A549 (cell line): Measurements from ENCODE around the gene TEX53. TPM values are rescaled to one million over a fixed set of nuclear protein-coding genes. Genes with fewer than 3 reads are reported as not detected.

Experiments used
- ATAC-seq, 2 experiments: fragments of 200-7000 bp in 1 of 2; fragments of >200 bp in 1 of 2; cut with Nextera tagmentation in 1 of 2; cut with Tn5 transposase in 1 of 2; 3 replicates each; pipeline versions ENCODE4 v1.8.0 to v1.9.1; 2018 to 2020; ENCODE audit warnings: mild to moderate bottlenecking in 1 of 2, moderate library complexity in 1 of 2
- CTCF ChIA-PET: fragments of 300-600 bp; sonication (Branson Sonifier 250); formaldehyde crosslinking; extraction: SDS; loops from one replicate; lab custom pipeline; 2021; ENCODE audit warnings: antibody characterized with exemption, inconsistent platforms; lab: Yijun Ruan, JAX
- POLR2A ChIA-PET: fragments of 350-600 bp; formaldehyde crosslinking; extraction: SDS; loops from one replicate; lab custom pipeline; 2021; ENCODE audit warnings: antibody characterized with exemption, inconsistent platforms; lab: Yijun Ruan, JAX
- DNase-seq, 2 experiments: peaks; one replicate each; pipeline versions ENCODE4 v3.0.0 to v3.0.0-alpha.2; 2011 to 2016; ENCODE audit warnings: low read depth in 1 of 2, low spot score in 1 of 2
- FAIRE-seq: peaks from 2 replicates; lab custom pipeline; 2011; peaks lifted over from hg19 to GRCh38; lab: Jason Lieb, UNC
- H3K27ac ChIP-seq, 2 experiments: fragments of >200 bp; sonication (Bioruptor Twin); formaldehyde crosslinking; 3 replicates each; pipeline ENCODE4 v1.5.1; 2016 to 2017
- H3K4me1 ChIP-seq: fragments of >200 bp; sonication (Bioruptor Twin); formaldehyde crosslinking; 3 replicates; pipeline ENCODE4 v1.6.1; 2016
- H3K4me2 ChIP-seq: fragments of >200 bp; sonication (Bioruptor Twin); formaldehyde crosslinking; 3 replicates; pipeline ENCODE4 v1.6.1; 2016
- H3K4me3 ChIP-seq: fragments of >200 bp; sonication (Bioruptor Twin); formaldehyde crosslinking; 3 replicates; pipeline ENCODE4 v1.5.1; 2016
- H3K9me3 ChIP-seq: fragments of >200 bp; sonication (Bioruptor Twin); formaldehyde crosslinking; 3 replicates; pipeline ENCODE4 v1.6.1; 2016
- BCL3 ChIP-seq: fragments of >200 bp; sonication (Bioruptor Twin); formaldehyde crosslinking; IDR thresholded peaks from 3 replicates; pipeline ENCODE4 v1.6.1; 2016
- CBX8 ChIP-seq: fragments of 200-600 bp; sonication (generic); IDR thresholded peaks from 2 replicates; pipeline ENCODE4 v1.6.1; 2016
- CHD2 ChIP-seq: fragments of 150-350 bp; IDR thresholded peaks from 2 replicates; pipeline ENCODE4 v1.6.1; 2014; ENCODE audit warnings: low read length; ENCODE audit not compliant: partially characterized antibody
- CTCF ChIP-seq: fragments of >200 bp; sonication (Bioruptor Twin); formaldehyde crosslinking; IDR thresholded peaks from 3 replicates; pipeline ENCODE4 v1.5.1; 2016
- EHF ChIP-seq: fragments of 250-450 bp; sonication (Bioruptor Pico); IDR thresholded peaks from 2 replicates; pipeline ENCODE4 v1.5.0; 2020; ENCODE audit warnings: mild to moderate bottlenecking
- EHMT2 ChIP-seq: fragments of 200-600 bp; sonication (generic); IDR thresholded peaks from 2 replicates; pipeline ENCODE4 v1.6.1; 2016; ENCODE audit warnings: antibody characterized with exemption, low read depth, mild to moderate bottlenecking, moderate library complexity
- FOXS1 ChIP-seq: fragments of 250-450 bp; sonication (Bioruptor Pico); IDR thresholded peaks from 2 replicates; pipeline ENCODE4 v1.5.0; 2020; ENCODE audit warnings: mild to moderate bottlenecking, moderate library complexity
- HOXA7 ChIP-seq: fragments of 250-450 bp; sonication (Bioruptor Pico); IDR thresholded peaks from 2 replicates; pipeline ENCODE4 v1.5.0; 2020; ENCODE audit warnings: mild to moderate bottlenecking, moderate library complexity
- HOXB13 ChIP-seq: fragments of 250-450 bp; sonication (Bioruptor Pico); IDR thresholded peaks from 2 replicates; pipeline ENCODE4 v1.5.0; 2020; ENCODE audit warnings: low read depth, mild to moderate bottlenecking, moderate library complexity
- HOXB5 ChIP-seq: fragments of 250-450 bp; sonication (Bioruptor Pico); IDR thresholded peaks from 2 replicates; pipeline ENCODE4 v1.5.0; 2020; ENCODE audit warnings: mild to moderate bottlenecking, moderate library complexity
- KDM1A ChIP-seq: fragments of 200-600 bp; sonication (generic); IDR thresholded peaks from 2 replicates; pipeline ENCODE4 v1.6.1; 2016; ENCODE audit warnings: low read depth, mild to moderate bottlenecking
- KDM5A ChIP-seq: fragments of 200-600 bp; sonication (generic); IDR thresholded peaks from 2 replicates; pipeline ENCODE4 v1.6.1; 2016; ENCODE audit warnings: antibody characterized with exemption, mild to moderate bottlenecking
- MYC ChIP-seq: IDR thresholded peaks from 2 replicates; pipeline ENCODE4 v1.6.1; 2012; ENCODE audit warnings: mild to moderate bottlenecking, inconsistent platforms, low read length, improper control_type of control experiment, borderline replicate concordance
- NR3C1 ChIP-seq: fragments of >200 bp; sonication (Bioruptor Twin); formaldehyde crosslinking; IDR thresholded peaks from 3 replicates; pipeline ENCODE4 v1.6.1; 2017
- PHF8 ChIP-seq: fragments of 200-600 bp; sonication (generic); IDR thresholded peaks from 2 replicates; pipeline ENCODE4 v1.6.1; 2016; ENCODE audit warnings: low read depth, mild to moderate bottlenecking, antibody characterized with exemption, moderate library complexity, borderline replicate concordance
- POLR2AphosphoS2 ChIP-seq: conservative IDR thresholded peaks from 2 replicates; pipeline ENCODE4 v1.6.1; 2012; ENCODE audit warnings: low read length, improper control_type of control experiment, inconsistent platforms
- REST ChIP-seq: fragments of 200-600 bp; sonication (generic); IDR thresholded peaks from 2 replicates; pipeline ENCODE4 v1.6.1; 2016; ENCODE audit warnings: antibody characterized with exemption, mild to moderate bottlenecking, moderate library complexity
- RFX5 ChIP-seq: fragments of 450-650 bp; IDR thresholded peaks from 2 replicates; pipeline ENCODE4 v1.7.1; 2014; ENCODE audit warnings: antibody characterized with exemption, mild to moderate bottlenecking, moderate library complexity
- RNF2 ChIP-seq: fragments of 200-600 bp; sonication (generic); IDR thresholded peaks from 2 replicates; pipeline ENCODE4 v1.6.1; 2016; ENCODE audit warnings: low read depth, mild to moderate bottlenecking, antibody characterized with exemption, moderate library complexity, borderline replicate concordance
- USF2 ChIP-seq: fragments of 450-650 bp; IDR thresholded peaks from 2 replicates; pipeline ENCODE4 v1.6.1; 2014; ENCODE audit warnings: antibody characterized with exemption
- WGBS: methylation state at CpG from one replicate; pipeline ENCODE4 v1.1.6; 2017; ENCODE audit errors: missing lambda C conversion rate; 5-methylcytosine and 5-hydroxymethylcytosine counted together
- polyA plus RNA-seq, 4 experiments: library from polyadenylated mRNA; depleted of rRNA in 3 of 4; stranded (reverse); fragments of >200 nt; fragmentation: RNase III in 1 of 4; extraction: RNeasy Plus Mini Kit Qiagen cat#74134 plus additional on column Dnase treatment in 1 of 4; gene quantifications; 2 replicates in 3 of 4; 3 replicates in 1 of 4; pipeline ENCODE4 v1.2.3, GENCODE V29; 2011 to 2017

TEX53 gene
- polyA plus RNA-seq, 2 of the 4 experiments (the other 2 are of a cell fraction), result not detected

GRCh38 chr9:114643896-114644295 is 13.7 kb downstream of the TEX53 start (continued):
- TF ChIP-seq CTCF (no peak), FOXS1 (CRISPR knock-in tag) (no peak)

GRCh38 chr9:114643001-114643400 is 14.6 kb downstream of the TEX53 start:
- H3K4me3 ChIP-seq, result no peak overlapping the region
- ATAC-seq (no peak), FAIRE-seq (no peak), DNase-seq (no peak)
- no peak for TF ChIP-seq HOXB13 (CRISPR knock-in tag)
- no peak for TF ChIP-seq EHMT2
- TF ChIP-seq FOXS1 (CRISPR knock-in tag), result no peak
- TF ChIP-seq REST, result no peak
- TF ChIP-seq KDM5A, result no peak
- no peak for TF ChIP-seq CBX8
- no peak for TF ChIP-seq CTCF
- no peak for TF ChIP-seq NR3C1
- no peak for TF ChIP-seq PHF8
- TF ChIP-seq KDM1A, result no peak
- TF ChIP-seq RFX5, result no peak
- TF ChIP-seq HOXB5, result no peak
- TF ChIP-seq POLR2AphosphoS2, result no peak
- no peak for TF ChIP-seq USF2
- TF ChIP-seq MYC, result no peak
- TF ChIP-seq CHD2, result no peak
- TF ChIP-seq EHF (CRISPR knock-in tag), result no peak
- TF ChIP-seq BCL3, result no peak
- TF ChIP-seq RNF2, result no peak
- no peak for TF ChIP-seq HOXA7 (CRISPR knock-in tag)
- no peak overlapping the region for H3K27ac ChIP-seq
- ChIA-PET POLR2A (no interaction called here), CTCF (interaction anchor here (1.8 to 3.7 kb wide), 2 partner anchors 11 to 238 kb away, joined by 6 to 22 read pairs; no protein-coding TSS in a partner anchor)
- no peaks in the 10 kb centered on the region for H3K4me1 ChIP-seq
- H3K9me3 ChIP-seq, result no peaks in the 10 kb centered on the region
- H3K4me2 ChIP-seq, result no peak overlapping the region
- WGBS, result 89% methylated on average over 4 of the region's 8 CpGs
